Breast epithelium (tissue), 3 donors: ENCODE measurements around the gene SESN1.

Experiments used
- CTCF ChIP-seq, 3 donors: fragments of 450-650 bp; IDR thresholded peaks; one replicate each; pipeline ENCODE4 v1.5.1; 2016 to 2017; ENCODE audit warnings: antibody characterized with exemption in 3 of 3, mild to moderate bottlenecking in 3 of 3, moderate library complexity in 3 of 3
- POLR2A ChIP-seq: fragments of 450-650 bp; IDR thresholded peaks from one replicate; pipeline ENCODE4 v1.6.1; 2016; ENCODE audit warnings: antibody characterized with exemption, mild to moderate bottlenecking, moderate library complexity
- POLR2AphosphoS5 ChIP-seq, 3 donors: sonication (generic); formaldehyde crosslinking; IDR thresholded peaks; one replicate each; pipeline ENCODE4 v1.6.1; 2017; ENCODE audit warnings: antibody characterized with exemption in 3 of 3

- TF ChIP-seq CTCF (IDR thresholded peaks at IDR 0.05) = no peak
- TF ChIP-seq POLR2AphosphoS5 (IDR thresholded peaks at IDR 0.05) = no peak
- no peak for TF ChIP-seq POLR2A
These were observed 772 bp downstream of the SESN1 start for GRCh38 chr6:109093732-109094415.
